DND-41 (cell line): ENCODE measurements around the gene LSM6.

Experiments used
- EZH2 ChIP-seq: IDR thresholded peaks from 3 replicates; pipeline ENCODE4 v1.6.1; 2012; ENCODE audit warnings: borderline replicate concordance, low read depth, mild to moderate bottlenecking, moderate library complexity, low read length, inconsistent platforms; ENCODE audit not compliant: severe bottlenecking
- TF ChIP-seq, protein P1 (sequence below): IDR thresholded peaks from 2 replicates; pipeline ENCODE4 v1.5.1; 2012; ENCODE audit warnings: borderline replicate concordance, low read length, moderate library complexity, mild to moderate bottlenecking; ENCODE audit not compliant: poor library complexity, severe bottlenecking; ENCODE audit errors: extremely low read depth

DNA sequence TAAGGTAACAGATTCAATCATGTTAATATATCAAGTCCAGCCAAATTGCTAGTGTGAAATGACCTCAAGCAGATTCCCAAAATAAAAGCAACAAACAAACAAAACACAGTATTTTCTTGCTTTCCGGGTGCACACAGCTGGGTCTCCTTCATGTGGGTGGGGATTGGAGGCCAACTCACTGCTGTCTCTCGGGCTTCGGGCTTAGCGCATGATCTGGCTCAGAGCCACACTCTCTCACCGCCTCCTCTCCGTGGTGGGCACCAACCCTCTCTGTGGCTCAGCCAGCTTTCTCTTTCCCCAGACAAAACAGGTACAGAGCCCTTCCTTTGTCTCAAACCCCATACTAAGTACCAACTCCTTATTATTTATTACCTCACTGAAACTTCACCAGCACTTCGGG is 35.9 kb downstream of the LSM6 start:
- TF ChIP-seq, protein P1, sequence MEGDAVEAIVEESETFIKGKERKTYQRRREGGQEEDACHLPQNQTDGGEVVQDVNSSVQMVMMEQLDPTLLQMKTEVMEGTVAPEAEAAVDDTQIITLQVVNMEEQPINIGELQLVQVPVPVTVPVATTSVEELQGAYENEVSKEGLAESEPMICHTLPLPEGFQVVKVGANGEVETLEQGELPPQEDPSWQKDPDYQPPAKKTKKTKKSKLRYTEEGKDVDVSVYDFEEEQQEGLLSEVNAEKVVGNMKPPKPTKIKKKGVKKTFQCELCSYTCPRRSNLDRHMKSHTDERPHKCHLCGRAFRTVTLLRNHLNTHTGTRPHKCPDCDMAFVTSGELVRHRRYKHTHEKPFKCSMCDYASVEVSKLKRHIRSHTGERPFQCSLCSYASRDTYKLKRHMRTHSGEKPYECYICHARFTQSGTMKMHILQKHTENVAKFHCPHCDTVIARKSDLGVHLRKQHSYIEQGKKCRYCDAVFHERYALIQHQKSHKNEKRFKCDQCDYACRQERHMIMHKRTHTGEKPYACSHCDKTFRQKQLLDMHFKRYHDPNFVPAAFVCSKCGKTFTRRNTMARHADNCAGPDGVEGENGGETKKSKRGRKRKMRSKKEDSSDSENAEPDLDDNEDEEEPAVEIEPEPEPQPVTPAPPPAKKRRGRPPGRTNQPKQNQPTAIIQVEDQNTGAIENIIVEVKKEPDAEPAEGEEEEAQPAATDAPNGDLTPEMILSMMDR: no peak
- TF ChIP-seq EZH2: no peak
